ENCODE results near the gene ZNF718. TPM values are rescaled to one million over a fixed set of nuclear protein-coding genes. Genes with fewer than 3 reads are reported as not detected.
"Not testable (repeated sequence)": the region's sequence is repeated elsewhere in the genome, so short reads cannot be mapped to it uniquely, and the experiment has no call there.

ZNF718 gene
- total and polyA plus RNA-seq, 2 donors (not counting 1 experiment from before 2014, with no cell fraction given), result 1.5 to 4.8 TPM

GRCh38 chr4:175986-176385 is 51.7 kb downstream of the ZNF718 start:
- Histone ChIP-seq H3K9me3 (ENCODE audit: control insufficient read depth, insufficient read depth, low read depth, low read length) (no peaks in the 10 kb centered on the region), H3K27me3 (ENCODE audit: control insufficient read depth, insufficient read depth, low read length) (no peaks in the 10 kb centered on the region), H3K4me1 (ENCODE audit: control insufficient read depth, extremely low read depth, insufficient read depth, low read length) (no peaks in the 10 kb centered on the region), H4K20me1 (ENCODE audit: control insufficient read depth, extremely low read depth, insufficient read depth, low read length) (no peaks in the 10 kb centered on the region), H3K36me3 (ENCODE audit: control insufficient read depth, insufficient read depth, low read length) (no peaks in the 10 kb centered on the region), H3K79me2 (ENCODE audit: control insufficient read depth, insufficient read depth, low read length) (no peaks in the 10 kb centered on the region), H2AFZ (ENCODE audit: low read length) (no peak overlapping the region), H3K9ac (ENCODE audit: insufficient read depth, low read length) (no peak overlapping the region), H3K27ac (ENCODE audit: insufficient read depth, low read length) (no peak overlapping the region), H3K4me2 (ENCODE audit: extremely low read depth, insufficient read depth, low read length) (no peak overlapping the region), H3K4me3 (replicated peaks in 1 of 4; ENCODE audit: control extremely low read depth in 1 of 4, insufficient read depth in 1 of 4, low read depth in 3 of 4, low read length in 4 of 4) (no peak overlapping the region)
- TF ChIP-seq EZH2 (IDR thresholded peaks at IDR 0.05; ENCODE audit: low read length, missing control alignments), result no peak
- no peak for TF ChIP-seq CTCF (conservative IDR thresholded peaks at IDR 0.05 in 1 of 2, IDR thresholded peaks at IDR 0.05 in 1 of 2; ENCODE audit: low read depth in 1 of 2, low read length in 2 of 2)
- DNase-seq (ENCODE audit: low read depth in 2 of 2), result no peak

- H3K27ac ChIP-seq (ENCODE audit: insufficient read depth, low read length), result no peak overlapping the region
- H4K20me1 ChIP-seq (ENCODE audit: control insufficient read depth, extremely low read depth, insufficient read depth, low read length), result no peaks in the 10 kb centered on the region
- no peak overlapping the region for H2AFZ ChIP-seq (ENCODE audit: low read length)
- DNase-seq (ENCODE audit: low read depth in 2 of 2), result no peak
- no peaks in the 10 kb centered on the region for H3K27me3 ChIP-seq (ENCODE audit: control insufficient read depth, insufficient read depth, low read length)
- TF ChIP-seq CTCF (conservative IDR thresholded peaks at IDR 0.05 in 1 of 2, IDR thresholded peaks at IDR 0.05 in 1 of 2; ENCODE audit: low read depth in 1 of 2, low read length in 2 of 2) (no peak), EZH2 (IDR thresholded peaks at IDR 0.05; ENCODE audit: low read length, missing control alignments) (no peak)
- no peaks in the 10 kb centered on the region for H3K79me2 ChIP-seq (ENCODE audit: control insufficient read depth, insufficient read depth, low read length)
- no peak overlapping the region for H3K4me3 ChIP-seq (replicated peaks in 1 of 4; ENCODE audit: control extremely low read depth in 1 of 4, insufficient read depth in 1 of 4, low read depth in 3 of 4, low read length in 4 of 4)
- H3K9me3 ChIP-seq (ENCODE audit: control insufficient read depth, insufficient read depth, low read depth, low read length), result no peaks in the 10 kb centered on the region
- no peak overlapping the region for H3K9ac ChIP-seq (ENCODE audit: insufficient read depth, low read length)
- H3K36me3 ChIP-seq (ENCODE audit: control insufficient read depth, insufficient read depth, low read length), result no peaks in the 10 kb centered on the region
- no peaks in the 10 kb centered on the region for H3K4me1 ChIP-seq (ENCODE audit: control insufficient read depth, extremely low read depth, insufficient read depth, low read length)
- no peak overlapping the region for H3K4me2 ChIP-seq (ENCODE audit: extremely low read depth, insufficient read depth, low read length)
Observed at GRCh38 chr4:176995-177394, 52.7 kb downstream of the ZNF718 start.

- not testable (repeated sequence) for H3K36me3 ChIP-seq (ENCODE audit: control insufficient read depth, insufficient read depth, low read length)
Observed at GRCh38 chr4:182225-182624, 57.9 kb downstream of the ZNF718 start.

More at GRCh38 chr4:182225-182624, 57.9 kb downstream of the ZNF718 start:
- H3K79me2 ChIP-seq (ENCODE audit: control insufficient read depth, insufficient read depth, low read length); H3K4me3 ChIP-seq (replicated peaks in 1 of 4; ENCODE audit: control extremely low read depth in 1 of 4, insufficient read depth in 1 of 4, low read depth in 3 of 4, low read length in 4 of 4); H3K27me3 ChIP-seq (ENCODE audit: control insufficient read depth, insufficient read depth, low read length); H3K4me2 ChIP-seq (ENCODE audit: extremely low read depth, insufficient read depth, low read length); H3K27ac ChIP-seq (ENCODE audit: insufficient read depth, low read length); H3K9ac ChIP-seq (ENCODE audit: insufficient read depth, low read length); H3K9me3 ChIP-seq (ENCODE audit: control insufficient read depth, insufficient read depth, low read depth, low read length); H3K4me1 ChIP-seq (ENCODE audit: control insufficient read depth, extremely low read depth, insufficient read depth, low read length); DNase-seq (ENCODE audit: low read depth in 2 of 2); H2AFZ ChIP-seq (ENCODE audit: low read length); H4K20me1 ChIP-seq (ENCODE audit: control insufficient read depth, extremely low read depth, insufficient read depth, low read length): not testable (repeated sequence)

Measured in fibroblast of lung (primary cell).